ENCODE data around the gene FNDC1.

Gene FNDC1

GRCh38 chr6:159305804-159306537, 136.8 kb downstream of the FNDC1 start:
- DNase-seq (ENCODE audit: low read depth in 3 of 3), result no peak

GRCh38 chr6:159307246-159307790, 138.1 kb downstream of the FNDC1 start:
- no peak for DNase-seq (ENCODE audit: low read depth in 3 of 3)

- DNase-seq (ENCODE audit: low read depth in 3 of 3), result no peak
Measured at GRCh38 chr6:159308198-159308597, 139.0 kb downstream of the FNDC1 start.

- no peak for DNase-seq (ENCODE audit: low read depth in 3 of 3)
Measured at GRCh38 chr6:159309723-159310122, 140.5 kb downstream of the FNDC1 start.

GRCh38 chr6:159311618-159312017, 142.4 kb downstream of the FNDC1 start:
- no peak for DNase-seq (ENCODE audit: low read depth in 3 of 3)

GRCh38 chr6:159312206-159312605, 143.0 kb downstream of the FNDC1 start:
- DNase-seq (ENCODE audit: low read depth in 3 of 3), result no peak

GRCh38 chr6:159313018-159313417, 143.8 kb downstream of the FNDC1 start:
- no peak for DNase-seq (ENCODE audit: low read depth in 3 of 3)

GRCh38 chr6:159315562-159315961, 146.4 kb downstream of the FNDC1 start:
- no peak for DNase-seq (ENCODE audit: low read depth in 3 of 3)

- DNase-seq (ENCODE audit: low read depth in 3 of 3), result no peak
Measured at GRCh38 chr6:159317430-159317829, 148.2 kb downstream of the FNDC1 start.

- no peak for DNase-seq (ENCODE audit: low read depth in 3 of 3)
Measured at GRCh38 chr6:159321267-159321666, 152.1 kb downstream of the FNDC1 start.
